Ovary (tissue), 3 donors: ENCODE measurements around the gene TCP11L1.

ENCODE experiments used
- POLR2A ChIP-seq: fragments of 450-650 bp; IDR thresholded peaks from one replicate; pipeline ENCODE4 v1.6.1; 2017; ENCODE audit warnings: antibody characterized with exemption, mild to moderate bottlenecking, moderate library complexity
- TF ChIP-seq, protein P1 (sequence below), 3 donors: fragments of 450-650 bp in 2 of 3; fragments of 200-600 bp in 1 of 3; IDR thresholded peaks; one replicate each; pipeline versions ENCODE4 v1.5.1 to v1.8.0; 2016 to 2022; ENCODE audit warnings: antibody characterized with exemption in 3 of 3, mild to moderate bottlenecking in 1 of 3
- donor health status: DM: no; HTN: no; CAD: no.

GRCh38 chr11:33086017-33086416 is 46.6 kb downstream of the TCP11L1 start:
- TF ChIP-seq, protein P1, sequence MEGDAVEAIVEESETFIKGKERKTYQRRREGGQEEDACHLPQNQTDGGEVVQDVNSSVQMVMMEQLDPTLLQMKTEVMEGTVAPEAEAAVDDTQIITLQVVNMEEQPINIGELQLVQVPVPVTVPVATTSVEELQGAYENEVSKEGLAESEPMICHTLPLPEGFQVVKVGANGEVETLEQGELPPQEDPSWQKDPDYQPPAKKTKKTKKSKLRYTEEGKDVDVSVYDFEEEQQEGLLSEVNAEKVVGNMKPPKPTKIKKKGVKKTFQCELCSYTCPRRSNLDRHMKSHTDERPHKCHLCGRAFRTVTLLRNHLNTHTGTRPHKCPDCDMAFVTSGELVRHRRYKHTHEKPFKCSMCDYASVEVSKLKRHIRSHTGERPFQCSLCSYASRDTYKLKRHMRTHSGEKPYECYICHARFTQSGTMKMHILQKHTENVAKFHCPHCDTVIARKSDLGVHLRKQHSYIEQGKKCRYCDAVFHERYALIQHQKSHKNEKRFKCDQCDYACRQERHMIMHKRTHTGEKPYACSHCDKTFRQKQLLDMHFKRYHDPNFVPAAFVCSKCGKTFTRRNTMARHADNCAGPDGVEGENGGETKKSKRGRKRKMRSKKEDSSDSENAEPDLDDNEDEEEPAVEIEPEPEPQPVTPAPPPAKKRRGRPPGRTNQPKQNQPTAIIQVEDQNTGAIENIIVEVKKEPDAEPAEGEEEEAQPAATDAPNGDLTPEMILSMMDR (IDR thresholded peaks at IDR 0.05), result no peak
- no peak for TF ChIP-seq POLR2A
